ENCODE results near the gene ZCCHC2. TPM values are rescaled to one million over a fixed set of nuclear protein-coding genes. Genes with fewer than 3 reads are reported as not detected.

The ZCCHC2 gene
- total and polyA plus RNA-seq, 4 donors = 6.9 to 34.7 (median 20.2) TPM

- no peaks in the 10 kb centered on the region for H3K4me1 ChIP-seq (ENCODE audit: control insufficient read depth in 1 of 2, insufficient read depth in 2 of 2, low read length in 2 of 2)
- DNase-seq (no peak), ATAC-seq (ENCODE audit: low FRiP score) (peak; percentile 22)
- H3K27ac ChIP-seq (ENCODE audit: low read depth in 1 of 2, low read length in 2 of 2) = no peak overlapping the region
- no peaks in the 10 kb centered on the region for H3K27me3 ChIP-seq (ENCODE audit: control insufficient read depth in 1 of 2, insufficient read depth in 2 of 2, low read length in 1 of 2)
- no peaks in the 10 kb centered on the region for H3K9me3 ChIP-seq (ENCODE audit: control insufficient read depth, low read length)
- peak overlapping the region in 1 of 2 donors; percentile 26 for H3K4me3 ChIP-seq (ENCODE audit: low read length in 2 of 2)
- no peaks in the 10 kb centered on the region for H3K36me3 ChIP-seq (ENCODE audit: control insufficient read depth in 1 of 2, insufficient read depth in 2 of 2, low read length in 1 of 2)
- intact Hi-C loops (cut with DNase I) = no loop called here
- WGBS, 2 donors = 60 to 66% methylated on average over 8 of the region's 8 CpGs
Observed at GRCh38 chr18:62505669-62506494, 16.9 kb upstream of the ZCCHC2 start.

- H3K4me1 ChIP-seq (ENCODE audit: control insufficient read depth in 1 of 2, insufficient read depth in 2 of 2, low read length in 2 of 2) = no peaks in the 10 kb centered on the region
- no peak overlapping the region for H3K27ac ChIP-seq (ENCODE audit: low read depth in 1 of 2, low read length in 2 of 2)
- H3K9me3 ChIP-seq (ENCODE audit: control insufficient read depth, low read length) = no peaks in the 10 kb centered on the region
- DNase-seq = no peak
- intact Hi-C loops (cut with DNase I) = no loop called here
- peak overlapping the region in 1 of 2 donors; percentile 26 for H3K4me3 ChIP-seq (ENCODE audit: low read length in 2 of 2)
- no peak for ATAC-seq (ENCODE audit: low FRiP score)
- no peaks in the 10 kb centered on the region for H3K36me3 ChIP-seq (ENCODE audit: control insufficient read depth in 1 of 2, insufficient read depth in 2 of 2, low read length in 1 of 2)
- 60 to 72% methylated on average over 7 of the region's 7 CpGs for WGBS, 2 donors
- H3K27me3 ChIP-seq (ENCODE audit: control insufficient read depth in 1 of 2, insufficient read depth in 2 of 2, low read length in 1 of 2) = no peaks in the 10 kb centered on the region
Observed at GRCh38 chr18:62506495-62507143, 16.2 kb upstream of the ZCCHC2 start.

DNA sequence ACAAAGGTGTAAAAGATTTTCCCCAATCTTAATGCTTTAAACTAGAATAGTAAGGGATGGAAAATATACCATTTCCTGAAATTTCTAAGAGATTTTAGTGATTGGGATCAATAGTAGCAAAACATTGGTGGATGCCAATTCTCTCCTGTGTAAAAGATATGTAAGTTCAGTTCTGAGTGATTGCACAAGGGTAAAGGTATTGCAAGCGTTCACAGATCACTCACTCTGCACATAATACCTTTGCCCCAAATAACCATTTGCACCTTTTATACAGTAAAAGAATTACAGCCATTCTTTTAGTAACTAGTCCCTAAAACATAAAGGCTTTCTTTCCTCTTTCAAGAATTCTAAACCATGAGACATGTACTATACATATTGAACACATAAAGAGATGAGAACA is 13.0 kb upstream of the ZCCHC2 start:
- intact Hi-C loops (cut with DNase I) = no loop called here
- H3K4me1 ChIP-seq (ENCODE audit: control insufficient read depth in 1 of 2, insufficient read depth in 2 of 2, low read length in 2 of 2) = no peaks in the 10 kb centered on the region
- 83 to 87% methylated on average over 1 of the region's 1 CpG for WGBS, 2 donors

GRCh38 chr18:62510789-62511188 is 12.0 kb upstream of the ZCCHC2 start:
- ATAC-seq (ENCODE audit: low FRiP score) = no peak
- no peak for DNase-seq
- Histone ChIP-seq H3K9me3 (ENCODE audit: control insufficient read depth, low read length) (peaks cover 2% of the 10 kb centered on the region), H3K4me1 (ENCODE audit: control insufficient read depth in 1 of 2, insufficient read depth in 2 of 2, low read length in 2 of 2) (no peaks in the 10 kb centered on the region), H3K4me3 (ENCODE audit: low read length in 2 of 2) (no peak overlapping the region), H3K36me3 (ENCODE audit: control insufficient read depth in 1 of 2, insufficient read depth in 2 of 2, low read length in 1 of 2) (no peaks in the 10 kb centered on the region), H3K27ac (ENCODE audit: low read depth in 1 of 2, low read length in 2 of 2) (no peak overlapping the region), H3K27me3 (ENCODE audit: control insufficient read depth in 1 of 2, insufficient read depth in 2 of 2, low read length in 1 of 2) (no peaks in the 10 kb centered on the region)
- 84 to 88% methylated on average over 2 of the region's 2 CpGs for WGBS, 2 donors
- intact Hi-C loops (cut with DNase I) = no loop called here

More for the DNA sequence above, 13.0 kb upstream of the ZCCHC2 start:
- no peaks in the 10 kb centered on the region for H3K36me3 ChIP-seq (ENCODE audit: control insufficient read depth in 1 of 2, insufficient read depth in 2 of 2, low read length in 1 of 2)
- no peak overlapping the region for H3K4me3 ChIP-seq (ENCODE audit: low read length in 2 of 2)
- DNase-seq (no peak), ATAC-seq (ENCODE audit: low FRiP score) (no peak)
- H3K27me3 ChIP-seq (ENCODE audit: control insufficient read depth in 1 of 2, insufficient read depth in 2 of 2, low read length in 1 of 2) = no peaks in the 10 kb centered on the region
- peaks cover 2% of the 10 kb centered on the region for H3K9me3 ChIP-seq (ENCODE audit: control insufficient read depth, low read length)
- no peak overlapping the region for H3K27ac ChIP-seq (ENCODE audit: low read depth in 1 of 2, low read length in 2 of 2)

DNA sequence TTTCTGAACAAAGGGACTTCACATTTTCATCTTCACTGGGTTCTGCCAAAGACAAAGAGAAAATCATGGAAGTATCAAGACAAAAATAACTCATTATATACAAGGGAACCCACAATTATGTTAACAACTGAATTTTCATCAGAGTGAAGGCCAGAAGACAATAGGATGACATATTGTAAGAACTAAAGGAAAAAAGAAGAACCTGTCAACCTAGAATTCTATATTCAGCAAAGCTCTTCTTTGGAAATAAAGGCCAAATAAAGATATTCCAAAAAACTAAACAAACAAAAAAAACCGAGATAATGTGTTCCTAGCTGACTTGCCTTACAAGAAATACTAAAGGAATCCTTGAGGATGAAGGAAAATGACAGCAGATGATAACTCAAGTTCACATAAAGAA is 10.3 kb upstream of the ZCCHC2 start:
- no peak for DNase-seq
- intact Hi-C loops (cut with DNase I) = no loop called here
- H3K27me3 ChIP-seq (ENCODE audit: control insufficient read depth in 1 of 2, insufficient read depth in 2 of 2, low read length in 1 of 2) = no peaks in the 10 kb centered on the region
- H3K36me3 ChIP-seq (ENCODE audit: control insufficient read depth in 1 of 2, insufficient read depth in 2 of 2, low read length in 1 of 2) = no peaks in the 10 kb centered on the region
- no peak overlapping the region for H3K4me3 ChIP-seq (ENCODE audit: low read length in 2 of 2)
- no peaks in the 10 kb centered on the region for H3K4me1 ChIP-seq (ENCODE audit: control insufficient read depth in 1 of 2, insufficient read depth in 2 of 2, low read length in 2 of 2)
- H3K27ac ChIP-seq (ENCODE audit: low read depth in 1 of 2, low read length in 2 of 2) = no peak overlapping the region
- no peak for ATAC-seq (ENCODE audit: low FRiP score)
- peaks cover 2% of the 10 kb centered on the region for H3K9me3 ChIP-seq (ENCODE audit: control insufficient read depth, low read length)
- 76 to 77% methylated on average over 1 of the region's 1 CpG for WGBS, 2 donors

DNA sequence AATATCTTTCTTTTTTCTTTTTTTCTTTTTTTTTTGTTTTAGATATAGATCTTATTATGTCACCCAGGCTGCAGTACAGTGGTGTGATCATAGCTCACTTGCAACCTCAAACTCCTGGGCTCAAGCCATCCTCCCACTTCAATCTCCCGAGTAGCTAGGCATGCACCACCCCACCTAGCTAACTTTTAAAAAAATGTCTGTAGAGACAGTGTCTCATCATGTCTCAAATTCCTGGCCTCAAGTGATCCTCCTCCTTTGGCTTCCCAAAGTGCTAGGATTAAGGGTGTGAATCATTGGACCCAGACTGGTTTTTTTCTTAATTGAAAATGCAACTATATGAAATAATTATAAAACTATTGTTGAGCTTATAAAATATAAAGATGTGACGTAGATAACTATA is 9.8 kb upstream of the ZCCHC2 start:
- ATAC-seq (ENCODE audit: low FRiP score) (no peak), DNase-seq (no peak)
- intact Hi-C loops (cut with DNase I) = no loop called here
- H3K4me3 ChIP-seq (ENCODE audit: low read length in 2 of 2) = no peak overlapping the region
- no peaks in the 10 kb centered on the region for H3K36me3 ChIP-seq (ENCODE audit: control insufficient read depth in 1 of 2, insufficient read depth in 2 of 2, low read length in 1 of 2)
- WGBS, 2 donors = 76 to 77% methylated on average over 2 of the region's 2 CpGs
- no peaks in the 10 kb centered on the region for H3K27me3 ChIP-seq (ENCODE audit: control insufficient read depth in 1 of 2, insufficient read depth in 2 of 2, low read length in 1 of 2)
- no peak overlapping the region for H3K27ac ChIP-seq (ENCODE audit: low read depth in 1 of 2, low read length in 2 of 2)
- H3K4me1 ChIP-seq (ENCODE audit: control insufficient read depth in 1 of 2, insufficient read depth in 2 of 2, low read length in 2 of 2) = no peaks in the 10 kb centered on the region
- H3K9me3 ChIP-seq (ENCODE audit: control insufficient read depth, low read length) = peaks cover 2% of the 10 kb centered on the region

DNA sequence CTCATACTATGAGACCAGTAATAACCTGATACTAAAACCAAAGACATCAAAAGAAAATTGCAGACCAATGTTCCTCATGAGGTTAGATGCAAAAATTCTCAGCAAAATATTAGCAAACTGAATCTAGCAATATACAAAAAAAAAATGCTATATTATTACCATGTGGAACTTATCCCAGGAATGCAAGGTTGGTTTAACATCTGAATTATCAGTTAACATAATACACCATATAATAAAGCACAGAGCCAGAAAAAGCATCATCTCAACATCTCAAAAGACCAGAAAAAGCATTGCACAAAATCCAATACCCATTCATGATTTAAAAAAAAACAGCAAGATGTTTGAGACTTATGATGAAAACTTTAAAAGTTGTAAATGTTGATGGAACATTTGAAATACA is 8.3 kb upstream of the ZCCHC2 start:
- H3K27ac ChIP-seq (ENCODE audit: low read depth in 1 of 2, low read length in 2 of 2) = no peak overlapping the region
- H3K4me1 ChIP-seq (ENCODE audit: control insufficient read depth in 1 of 2, insufficient read depth in 2 of 2, low read length in 2 of 2) = no peaks in the 10 kb centered on the region
- H3K36me3 ChIP-seq (ENCODE audit: control insufficient read depth in 1 of 2, insufficient read depth in 2 of 2, low read length in 1 of 2) = no peaks in the 10 kb centered on the region
- no peak overlapping the region for H3K4me3 ChIP-seq (ENCODE audit: low read length in 2 of 2)
- no peak for ATAC-seq (ENCODE audit: low FRiP score)
- peaks cover 2% of the 10 kb centered on the region for H3K9me3 ChIP-seq (ENCODE audit: control insufficient read depth, low read length)
- DNase-seq = no peak
- H3K27me3 ChIP-seq (ENCODE audit: control insufficient read depth in 1 of 2, insufficient read depth in 2 of 2, low read length in 1 of 2) = no peaks in the 10 kb centered on the region
- intact Hi-C loops (cut with DNase I) = no loop called here

GRCh38 chr18:62516242-62516641 is 6.6 kb upstream of the ZCCHC2 start:
- Histone ChIP-seq H3K4me1 (ENCODE audit: control insufficient read depth in 1 of 2, insufficient read depth in 2 of 2, low read length in 2 of 2) (no peaks in the 10 kb centered on the region), H3K27ac (ENCODE audit: low read depth in 1 of 2, low read length in 2 of 2) (no peak overlapping the region), H3K4me3 (ENCODE audit: low read length in 2 of 2) (no peak overlapping the region), H3K9me3 (ENCODE audit: control insufficient read depth, low read length) (peaks cover 2% of the 10 kb centered on the region), H3K36me3 (ENCODE audit: control insufficient read depth in 1 of 2, insufficient read depth in 2 of 2, low read length in 1 of 2) (no peaks in the 10 kb centered on the region), H3K27me3 (ENCODE audit: control insufficient read depth in 1 of 2, insufficient read depth in 2 of 2, low read length in 1 of 2) (no peaks in the 10 kb centered on the region)
- intact Hi-C loops (cut with DNase I) = loop anchor here in 1 of 2 donors (5.0 kb wide), 1 partner anchor 64 kb away; no protein-coding TSS in a partner anchor
- DNase-seq = no peak
- 80 to 81% methylated on average over 1 of the region's 1 CpG for WGBS, 2 donors
- no peak for ATAC-seq (ENCODE audit: low FRiP score)
